Measurements from ENCODE around the gene SLC13A3. TPM values are rescaled to one million over a fixed set of nuclear protein-coding genes. Genes with fewer than 3 reads are reported as not detected.

SLC13A3 gene
- total and polyA plus RNA-seq, 4 donors: 1.5 to 10.7 (median 8.3) TPM

GRCh38 chr20:46592580-46593362 lies 58.5 kb downstream of the SLC13A3 start:
- DNase-seq (ENCODE audit: low spot score): no peak
- no peak for TF ChIP-seq RXRA (IDR thresholded peaks at IDR 0.05)
- TF ChIP-seq RAD21 (IDR thresholded peaks at IDR 0.05): no peak
- H3K27me3 ChIP-seq (ENCODE audit: control insufficient read depth in 4 of 4, insufficient read depth in 4 of 4, low read length in 3 of 4): no peaks in the 10 kb centered on the region
- no peak overlapping the region for H3K27ac ChIP-seq (ENCODE audit: low read depth in 1 of 2, low read length in 2 of 2)
- H3K4me1 ChIP-seq (ENCODE audit: control insufficient read depth in 4 of 4, insufficient read depth in 4 of 4, low read length in 3 of 4): no peaks in the 10 kb centered on the region
- no peak overlapping the region for H3K9ac ChIP-seq (ENCODE audit: low read depth in 1 of 2, low read length in 2 of 2)
- H3K9me3 ChIP-seq (ENCODE audit: control insufficient read depth in 4 of 4, low read length in 3 of 4): no peaks in the 10 kb centered on the region
- H3K4me3 ChIP-seq (ENCODE audit: low read depth in 1 of 3, low read length in 3 of 3): no peak overlapping the region
- H3K36me3 ChIP-seq (ENCODE audit: control insufficient read depth in 4 of 4, insufficient read depth in 3 of 4, low read depth in 1 of 4, low read length in 3 of 4): no peaks in the 10 kb centered on the region
- 91% methylated on average over 4 of the region's 4 CpGs for WGBS

GRCh38 chr20:46590443-46590842 lies 60.8 kb downstream of the SLC13A3 start:
- Histone ChIP-seq H3K36me3 (ENCODE audit: control insufficient read depth in 4 of 4, insufficient read depth in 3 of 4, low read depth in 1 of 4, low read length in 3 of 4) (no peaks in the 10 kb centered on the region), H3K27me3 (ENCODE audit: control insufficient read depth in 4 of 4, insufficient read depth in 4 of 4, low read length in 3 of 4) (no peaks in the 10 kb centered on the region), H3K9ac (ENCODE audit: low read depth in 1 of 2, low read length in 2 of 2) (no peak overlapping the region), H3K4me1 (ENCODE audit: control insufficient read depth in 4 of 4, insufficient read depth in 4 of 4, low read length in 3 of 4) (no peaks in the 10 kb centered on the region), H3K9me3 (ENCODE audit: control insufficient read depth in 4 of 4, low read length in 3 of 4) (no peaks in the 10 kb centered on the region), H3K27ac (ENCODE audit: low read depth in 1 of 2, low read length in 2 of 2) (no peak overlapping the region), H3K4me3 (ENCODE audit: low read depth in 1 of 3, low read length in 3 of 3) (no peak overlapping the region)
- DNase-seq (ENCODE audit: low spot score): no peak
- 67% methylated on average over 1 of the region's 1 CpG for WGBS
- TF ChIP-seq MAX (IDR thresholded peaks at IDR 0.05): no peak
- no peak for TF ChIP-seq HNF4G (IDR thresholded peaks at IDR 0.05)
- TF ChIP-seq ZBTB33 (IDR thresholded peaks at IDR 0.05): no peak
- TF ChIP-seq FOXA2 (IDR thresholded peaks at IDR 0.05): no peak
- no peak for TF ChIP-seq GABPA (IDR thresholded peaks at IDR 0.05 in 1 of 2, conservative IDR thresholded peaks at IDR 0.05 in 1 of 2)
- no peak for TF ChIP-seq EGR1 (IDR thresholded peaks at IDR 0.05; ENCODE audit: low read depth in 2 of 2)
- TF ChIP-seq YY1 (IDR thresholded peaks at IDR 0.05): no peak
- TF ChIP-seq SP1 (IDR thresholded peaks at IDR 0.05): no peak
- TF ChIP-seq JUND (IDR thresholded peaks at IDR 0.05): no peak
- no peak for TF ChIP-seq FOXA1 (IDR thresholded peaks at IDR 0.05)
- no peak for TF ChIP-seq NR2F2 (IDR thresholded peaks at IDR 0.05)
- TF ChIP-seq REST (IDR thresholded peaks at IDR 0.05): no peak
- no peak for TF ChIP-seq ATF3 (IDR thresholded peaks at IDR 0.05)
- TF ChIP-seq RAD21 (IDR thresholded peaks at IDR 0.05): no peak

Measured in liver (tissue), 9 donors.